GM21447 (cell line): ENCODE results near the gene STK32A.
A peak's percentile ranks its signal among the peaks of the same experiment; 100 is the strongest.
"Not testable (repeated sequence)": the region's sequence is repeated elsewhere in the genome, so short reads cannot be mapped to it uniquely, and the experiment has no call there.

Source experiments
- ATAC-seq: cut with Tn5 transposase; IDR thresholded peaks from one replicate; pipeline ENCODE4 v1.9.1; 2021; ENCODE audit not compliant: unreplicated experiment

STK32A gene

GRCh38 chr5:147234825-147235635, at the start of gene STK32A:
Gene STK32A (plus strand): TSS chr5:147235026. CDS start chr5:147239635, 4,609 bp downstream.
- no peak for ATAC-seq

- ATAC-seq = no peak
Measured at GRCh38 chr5:147187099-147187540, 47.7 kb upstream of the STK32A start.

DNA sequence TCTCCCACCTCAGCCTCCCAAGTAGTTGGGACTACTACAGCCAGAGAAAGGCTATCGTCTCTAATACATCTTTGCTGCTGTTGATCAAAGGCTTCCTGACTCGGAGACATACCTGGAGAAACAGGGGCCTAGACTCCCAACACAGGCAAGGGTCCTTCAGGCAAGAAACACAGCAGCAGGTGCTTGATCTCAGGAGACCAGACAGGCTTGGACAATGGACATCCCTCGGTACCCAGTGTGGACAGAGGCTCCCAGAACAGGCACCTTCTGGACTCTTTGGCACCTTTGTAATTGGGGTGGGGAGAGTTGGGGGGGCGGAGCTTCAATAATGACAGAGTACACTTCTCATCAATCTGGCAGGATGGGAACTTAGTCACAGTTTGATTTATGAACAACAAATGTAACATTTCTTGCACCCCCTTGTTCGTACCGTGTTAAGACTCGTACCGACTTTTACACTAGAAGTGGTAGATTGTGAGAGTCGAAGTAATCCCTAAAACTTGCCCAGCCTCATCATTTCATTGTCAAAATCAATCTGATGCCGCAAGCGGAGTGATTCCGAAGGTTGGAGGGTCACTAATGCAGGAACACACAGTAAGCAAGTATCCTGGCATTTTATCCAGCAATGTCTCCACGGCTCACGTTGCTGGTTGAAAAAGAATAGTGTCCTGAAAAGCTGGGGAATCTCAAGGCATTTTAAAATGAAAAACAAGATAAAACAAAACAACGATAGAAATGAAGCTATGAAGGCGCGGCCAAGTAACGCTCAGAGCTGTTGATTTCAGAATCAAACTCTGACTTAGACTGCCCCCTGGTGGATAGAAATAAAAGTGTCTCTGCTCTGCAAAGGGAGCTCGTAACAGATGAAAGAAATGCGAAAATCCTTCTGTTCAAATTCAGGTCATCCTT, 46.4 kb upstream of the STK32A start:
- peak; percentile 81 for ATAC-seq

- peak; percentile 24 for ATAC-seq
Measured at GRCh38 chr5:147189109-147189424, 45.8 kb upstream of the STK32A start.

DNA sequence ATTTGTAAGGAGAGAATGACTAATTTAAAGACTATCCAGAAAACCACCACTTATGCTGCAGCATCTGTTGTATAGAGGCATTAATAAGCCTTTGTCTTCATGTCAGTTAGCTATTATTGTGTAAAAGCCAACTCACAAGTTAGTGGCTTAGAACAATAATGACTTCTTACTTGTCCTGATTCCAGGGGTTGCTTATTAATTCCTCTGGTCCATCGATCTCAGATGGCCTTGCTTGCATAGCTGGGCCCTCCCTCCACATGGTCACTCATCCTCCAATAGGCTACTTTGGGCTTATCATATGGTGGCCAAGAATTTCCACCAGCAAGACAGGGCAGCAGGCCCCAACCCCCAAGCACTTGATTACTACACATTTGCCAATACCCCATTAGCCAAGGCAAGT, 44.5 kb upstream of the STK32A start:
- ATAC-seq = no peak

DNA sequence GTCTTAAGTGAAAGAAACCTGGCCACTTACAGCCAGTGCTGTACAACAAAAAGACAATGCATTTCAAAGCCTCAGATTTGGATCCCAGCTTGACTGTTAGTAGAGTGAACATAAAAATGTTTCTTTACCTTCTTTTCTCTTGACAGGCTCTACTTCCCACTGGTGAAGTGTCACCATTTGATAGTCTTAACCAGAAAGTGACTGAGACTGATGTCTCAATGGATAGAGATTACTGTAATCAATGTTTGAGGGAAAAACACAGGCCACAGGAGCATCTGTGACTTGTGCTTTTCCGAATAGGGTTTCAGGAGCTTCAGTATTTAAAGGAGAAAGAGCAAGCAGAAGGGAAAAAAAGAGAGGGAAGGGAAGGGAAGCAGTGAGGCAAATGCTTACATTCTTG, 41.7 kb upstream of the STK32A start:
- no peak for ATAC-seq

- no peak for ATAC-seq
Measured at GRCh38 chr5:147200004-147200403, 34.8 kb upstream of the STK32A start.

GRCh38 chr5:147203213-147203612, 31.6 kb upstream of the STK32A start:
- no peak for ATAC-seq

DNA sequence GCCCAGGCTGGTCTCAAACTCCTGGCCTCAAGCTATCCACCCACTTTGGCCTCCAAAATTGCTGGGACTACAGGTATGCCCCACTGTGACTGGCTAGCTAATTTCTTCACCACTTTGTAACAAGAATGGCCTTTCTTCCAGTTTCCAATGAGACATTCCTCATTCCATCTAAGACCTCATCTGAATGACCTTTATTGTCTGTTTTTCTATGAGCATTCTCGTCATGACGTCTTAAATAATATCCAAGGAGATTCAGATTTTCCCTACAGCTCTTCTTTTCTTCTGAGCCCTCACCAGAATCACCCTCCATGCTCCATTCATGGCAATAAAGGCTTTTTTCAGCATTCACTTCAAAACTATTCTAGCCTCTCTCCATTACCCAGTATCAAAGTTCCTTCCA, 30.2 kb upstream of the STK32A start:
- ATAC-seq = no peak

DNA sequence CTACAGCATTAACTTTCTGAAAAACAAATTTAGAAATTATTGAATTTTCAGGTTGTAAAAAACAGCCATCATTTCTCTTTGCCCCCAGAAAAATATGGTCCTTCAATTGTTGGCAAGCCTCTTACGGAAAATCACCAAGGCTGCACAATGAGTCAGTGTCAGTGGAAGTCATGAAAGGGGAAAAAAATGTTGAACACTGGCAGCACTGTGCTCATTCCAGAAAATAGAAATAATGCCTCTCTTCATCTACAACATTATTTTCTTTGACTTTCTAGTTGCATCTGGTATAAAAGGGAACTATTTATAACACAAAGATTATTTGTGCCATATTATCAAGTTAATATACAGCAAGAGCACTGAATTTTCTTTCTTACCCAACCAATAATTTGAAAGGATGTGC, 26.7 kb upstream of the STK32A start:
- no peak for ATAC-seq

- no peak for ATAC-seq
Measured at GRCh38 chr5:147216552-147217154, 18.2 kb upstream of the STK32A start.

DNA sequence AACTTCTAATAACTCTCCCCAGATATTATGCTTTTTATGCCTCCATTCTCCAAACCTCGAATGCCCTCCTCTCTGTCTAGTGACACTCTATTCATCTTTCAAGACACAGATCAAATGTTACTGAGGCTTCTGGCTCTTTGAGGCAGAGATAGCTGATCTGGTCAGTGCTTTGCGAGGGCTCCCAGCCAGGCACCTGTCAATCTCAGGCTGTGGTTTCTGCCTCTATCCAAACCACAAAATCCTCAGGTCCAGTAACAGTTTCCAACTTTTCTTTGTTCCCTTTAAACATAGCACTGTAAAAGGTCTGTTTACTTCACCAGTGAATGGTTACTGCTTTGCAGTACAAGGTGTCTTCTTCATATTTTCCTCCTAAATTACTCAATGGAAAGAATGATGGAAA, 11.5 kb upstream of the STK32A start:
- no peak for ATAC-seq

DNA sequence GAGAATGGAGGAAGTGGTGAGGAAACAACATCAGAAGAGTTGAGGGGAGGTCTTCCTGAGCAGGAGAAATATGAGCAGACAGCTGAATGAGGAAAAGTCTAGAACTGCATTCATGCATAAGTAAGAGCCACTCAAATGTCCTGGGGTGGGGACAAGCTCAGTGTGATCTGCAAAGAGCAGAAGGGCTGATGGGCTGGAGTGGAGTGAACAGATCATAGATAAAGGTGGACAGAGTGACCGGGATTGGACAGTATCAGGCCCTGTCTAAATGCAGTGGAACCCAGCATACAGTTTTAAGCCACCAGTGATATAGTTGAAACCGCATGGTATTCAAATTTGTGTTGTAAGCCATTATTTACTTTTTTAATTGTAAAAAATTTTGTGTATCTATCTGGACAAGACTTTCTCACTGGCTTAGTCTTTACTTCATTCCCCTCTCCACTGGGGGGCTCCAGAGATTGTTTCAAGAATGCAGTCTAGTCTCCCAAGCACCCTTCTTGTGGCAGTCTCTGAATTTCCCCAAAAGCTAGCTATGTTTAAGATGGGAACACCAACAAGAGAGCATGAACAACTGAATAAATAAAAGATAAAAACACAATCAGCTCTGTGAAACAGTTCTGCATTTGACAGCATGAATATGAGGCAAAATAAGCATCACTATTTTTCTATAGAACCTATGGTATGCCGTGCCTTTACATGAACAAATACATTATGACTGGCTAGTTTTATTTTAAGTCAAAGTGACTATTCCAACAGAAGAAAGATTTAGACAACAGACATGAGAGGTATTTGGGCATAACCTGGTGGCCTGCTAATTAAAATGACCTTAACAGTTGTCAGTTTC, 10.7 kb upstream of the STK32A start:
- ATAC-seq = no peak

GRCh38 chr5:147225938-147226337, 8.9 kb upstream of the STK32A start:
- no peak for ATAC-seq

DNA sequence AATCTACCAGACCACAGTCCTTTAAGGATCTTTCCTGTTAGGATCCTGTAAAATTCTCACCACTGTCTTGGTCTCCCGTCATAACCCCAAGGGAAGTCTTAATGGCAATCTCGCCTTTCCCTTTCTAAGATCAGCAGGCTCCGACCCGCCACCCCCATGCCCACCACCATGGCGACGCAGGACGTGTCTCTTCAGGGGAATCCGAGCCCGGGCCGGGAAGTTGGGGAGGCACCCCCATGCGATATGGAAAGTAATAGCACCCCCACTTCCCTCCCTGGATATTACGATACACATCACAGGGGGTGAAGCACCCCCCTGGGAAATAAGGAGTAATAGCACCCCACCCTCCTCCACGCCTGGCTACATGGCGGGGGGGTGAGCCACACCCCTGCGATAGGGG, 8.3 kb upstream of the STK32A start:
- ATAC-seq = no peak

DNA sequence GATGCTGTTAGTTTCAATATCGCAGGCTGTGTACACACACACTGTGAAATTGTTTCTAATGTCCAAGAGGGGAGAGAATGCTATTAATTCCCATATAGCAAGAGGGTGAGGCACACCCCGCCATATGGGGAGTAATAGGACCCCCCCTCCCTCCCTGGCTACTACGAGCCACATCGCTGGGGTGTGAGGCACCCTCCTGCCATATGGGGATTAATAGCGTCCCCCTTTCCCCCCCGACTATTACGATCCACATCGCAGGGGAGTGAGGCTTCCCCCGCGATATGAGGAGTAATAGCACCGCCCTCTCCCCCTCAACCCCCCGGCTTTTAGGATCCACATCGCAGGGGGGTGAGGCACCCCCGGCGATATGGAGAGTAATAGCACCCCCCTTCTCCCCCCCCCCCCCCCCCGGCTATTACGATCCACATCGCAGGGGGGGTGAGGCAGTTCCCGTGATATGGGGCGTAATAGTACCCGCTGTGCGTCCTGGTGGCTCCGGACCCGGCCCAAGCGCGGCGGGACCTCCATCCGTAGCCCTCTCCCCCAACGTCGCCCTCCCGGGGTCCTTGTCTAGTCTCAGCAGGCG, 494 bp upstream of the STK32A start:
- ATAC-seq = no peak

- no peak for ATAC-seq
Measured at GRCh38 chr5:147240266-147240985, 5.6 kb downstream of the STK32A start.

- not testable (repeated sequence) for ATAC-seq
Measured at GRCh38 chr5:147243238-147243637, 8.4 kb downstream of the STK32A start.

DNA sequence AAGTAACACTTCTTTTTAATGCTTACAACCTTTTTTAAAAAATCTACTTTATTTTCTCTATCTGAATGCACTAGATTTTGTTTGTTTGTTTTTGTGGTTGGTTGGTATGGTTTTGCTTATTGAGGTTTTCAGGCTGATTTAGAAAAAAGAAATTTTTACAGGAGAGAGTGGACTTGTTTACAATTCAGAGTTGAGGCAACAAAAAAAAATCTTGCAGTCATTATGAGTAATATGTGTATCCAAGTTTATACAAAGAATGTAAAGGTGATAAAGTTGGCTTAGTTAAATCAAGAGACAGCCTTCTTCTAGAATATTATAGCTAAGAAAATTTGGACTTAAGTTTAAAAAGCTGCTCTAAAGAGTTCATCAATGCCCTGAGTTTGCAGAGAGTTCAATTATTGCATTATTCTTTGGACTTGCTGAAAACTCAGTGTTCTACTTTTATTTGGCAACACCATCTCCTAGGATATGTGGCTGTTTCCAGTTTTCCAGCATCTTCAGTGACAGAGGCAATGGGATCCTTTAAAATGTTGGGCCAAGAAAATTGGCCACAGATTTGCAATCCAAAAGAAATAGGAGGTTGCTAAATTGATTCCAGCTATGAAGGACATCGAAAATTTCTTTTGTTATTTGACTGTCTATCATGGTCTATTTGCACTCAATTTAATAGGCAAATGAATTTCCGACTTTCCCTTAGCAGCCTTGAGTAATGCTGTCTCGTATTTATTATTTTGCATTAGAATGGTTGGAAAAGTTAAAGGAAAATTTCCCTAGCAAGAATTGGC, 10.7 kb downstream of the STK32A start:
- ATAC-seq = no peak
